Osteocyte (in vitro differentiated cells): ENCODE results near the gene CDKN2B-AS1. TPM values are rescaled to one million over a fixed set of nuclear protein-coding genes. Genes with fewer than 3 reads are reported as not detected.
"Not testable (repeated sequence)": the region's sequence is repeated elsewhere in the genome, so short reads cannot be mapped to it uniquely, and the experiment has no call there.

Experiments
- DNase-seq: peaks from one replicate; pipeline ENCODE4 v3.0.0; 2021; ENCODE audit warnings: mixed read lengths; ENCODE audit not compliant: unreplicated experiment; ENCODE audit errors: extremely low spot score
- H3K27ac Mint-ChIP-seq: one replicate; pipeline ENCODE4 v1.8.0; 2021; ENCODE audit warnings: mild to moderate bottlenecking, mixed read lengths; ENCODE audit not compliant: unreplicated experiment
- H3K27me3 Mint-ChIP-seq: one replicate; pipeline ENCODE4 v1.8.0; 2021; ENCODE audit warnings: mixed read lengths; ENCODE audit not compliant: unreplicated experiment
- H3K36me3 Mint-ChIP-seq: one replicate; pipeline ENCODE4 v1.8.0; 2021; ENCODE audit warnings: mixed read lengths; ENCODE audit not compliant: unreplicated experiment
- H3K4me1 Mint-ChIP-seq: one replicate; pipeline ENCODE4 v1.8.0; 2021; ENCODE audit warnings: mixed read lengths; ENCODE audit not compliant: unreplicated experiment
- H3K4me3 Mint-ChIP-seq: one replicate; pipeline ENCODE4 v1.8.0; 2021; ENCODE audit warnings: mild to moderate bottlenecking, moderate library complexity, mixed read lengths; ENCODE audit not compliant: unreplicated experiment
- H3K9me3 Mint-ChIP-seq: one replicate; pipeline ENCODE4 v1.8.0; 2021; ENCODE audit warnings: mixed read lengths; ENCODE audit not compliant: unreplicated experiment
- CTCF ChIP-seq: fragments of 200-600 bp; sonication (generic); IDR thresholded peaks from 2 replicates; pipeline ENCODE4 v1.5.0; 2021; ENCODE audit warnings: antibody characterized with exemption, mild to moderate bottlenecking, moderate library complexity
- total RNA-seq: library from RNA; stranded (reverse); gene quantifications from 2 replicates; pipeline ENCODE4 v1.2.1, GENCODE V29; 2021

The CDKN2B-AS1 gene
- total RNA-seq, 1 donor from 2014 or later = 4.0 TPM

- peaks cover 33% of the 10 kb centered on the region for H3K4me1 Mint-ChIP-seq
- no peak overlapping the region for H3K4me3 Mint-ChIP-seq
- no peak for DNase-seq
- H3K9me3 Mint-ChIP-seq = no peaks in the 10 kb centered on the region
- H3K36me3 Mint-ChIP-seq = peaks cover 12% of the 10 kb centered on the region
- TF ChIP-seq CTCF = no peak
- no peak overlapping the region for H3K27ac Mint-ChIP-seq
- H3K27me3 Mint-ChIP-seq = no peaks in the 10 kb centered on the region
These were observed 61.8 kb downstream of the CDKN2B-AS1 start for GRCh38 chr9:22056402-22056801.

GRCh38 chr9:22057972-22058371, 63.4 kb downstream of the CDKN2B-AS1 start:
- H3K27me3 Mint-ChIP-seq, H3K27ac Mint-ChIP-seq, DNase-seq, H3K9me3 Mint-ChIP-seq, H3K4me3 Mint-ChIP-seq: not testable (repeated sequence)
- Mint-ChIP-seq H3K36me3 (peaks cover 13% of the 10 kb centered on the region), H3K4me1 (peaks cover 17% of the 10 kb centered on the region)

GRCh38 chr9:22060831-22061383, 66.3 kb downstream of the CDKN2B-AS1 start:
- no peak overlapping the region for H3K27ac Mint-ChIP-seq
- no peaks in the 10 kb centered on the region for H3K27me3 Mint-ChIP-seq
- H3K36me3 Mint-ChIP-seq = peaks cover 13% of the 10 kb centered on the region
- no peak for TF ChIP-seq CTCF
- peaks cover 1% of the 10 kb centered on the region for H3K4me1 Mint-ChIP-seq
- no peaks in the 10 kb centered on the region for H3K9me3 Mint-ChIP-seq
- no peak overlapping the region for H3K4me3 Mint-ChIP-seq
- DNase-seq = no peak

- no peak for DNase-seq
- Mint-ChIP-seq H3K27me3 (no peaks in the 10 kb centered on the region), H3K4me1 (peaks cover 1% of the 10 kb centered on the region), H3K4me3 (no peak overlapping the region), H3K9me3 (no peaks in the 10 kb centered on the region), H3K27ac (no peak overlapping the region), H3K36me3 (peaks cover 1% of the 10 kb centered on the region)
- no peak for TF ChIP-seq CTCF
These were observed 70.4 kb downstream of the CDKN2B-AS1 start for GRCh38 chr9:22064957-22065356.

- Mint-ChIP-seq H3K27ac (no peak overlapping the region), H3K4me1 (peaks cover 1% of the 10 kb centered on the region), H3K9me3 (no peaks in the 10 kb centered on the region), H3K4me3 (no peak overlapping the region), H3K36me3 (peaks cover 1% of the 10 kb centered on the region), H3K27me3 (no peaks in the 10 kb centered on the region)
- no peak for TF ChIP-seq CTCF
- DNase-seq = no peak
These were observed 71.0 kb downstream of the CDKN2B-AS1 start for GRCh38 chr9:22065431-22066200.
